K562 (cell line): ENCODE results near the gene R3HDM2. TPM values are rescaled to one million over a fixed set of nuclear protein-coding genes. Genes with fewer than 3 reads are reported as not detected.
A peak's percentile ranks its signal among the peaks of the same experiment; 100 is the strongest.

Experiments
- BRCA1 ChIP-seq, 2 experiments: fragments of 450-650 bp in 1 of 2; sonication (generic) in 1 of 2; formaldehyde crosslinking in 1 of 2; IDR thresholded peaks; 2 replicates each; pipeline versions ENCODE4 v1.5.0 to v1.6.1; 2017 to 2020; ENCODE audit warnings: mild to moderate bottlenecking in 1 of 2, missing genetic modification reagents in 1 of 2
- ELF4 ChIP-seq: fragments of 450-650 bp; formaldehyde crosslinking; IDR thresholded peaks from 2 replicates; pipeline ENCODE4 v1.4.0; 2022; ENCODE audit warnings: missing genetic modification characterization
- FOXK1 ChIP-seq: sonication (generic); formaldehyde crosslinking; IDR thresholded peaks from 2 replicates; pipeline ENCODE4 v1.8.0; 2022; ENCODE audit warnings: missing genetic modification reagents, mild to moderate bottlenecking, borderline replicate concordance
- FOXP1 ChIP-seq: sonication (generic); formaldehyde crosslinking; IDR thresholded peaks from 2 replicates; pipeline ENCODE4 v1.8.0; 2022; ENCODE audit warnings: mild to moderate bottlenecking, missing genetic modification reagents
- HDAC1 ChIP-seq, 2 experiments: fragments of 450-650 bp; IDR thresholded peaks; 2 replicates each; pipeline ENCODE4 v1.6.1; 2016 to 2017; ENCODE audit warnings: inconsistent platforms in 1 of 2, mild to moderate bottlenecking in 1 of 2, moderate library complexity in 1 of 2
- KLF1 ChIP-seq: fragments of 450-650 bp; IDR thresholded peaks from 2 replicates; pipeline ENCODE4 v1.6.1; 2016; ENCODE audit warnings: missing genetic modification characterization, missing compliant biosample characterization
- PHB2 ChIP-seq: fragments of 450-650 bp; IDR thresholded peaks from 2 replicates; pipeline ENCODE4 v1.6.1; 2017; ENCODE audit warnings: low read depth
- STAT5A ChIP-seq: IDR thresholded peaks from 2 replicates; pipeline ENCODE4 v1.6.1; 2012; ENCODE audit warnings: low read length, inconsistent platforms, borderline replicate concordance
- TCF15 ChIP-seq: fragments of 250-450 bp; sonication (Bioruptor Pico); IDR thresholded peaks from 2 replicates; pipeline ENCODE4 v1.8.0; 2022; ENCODE audit warnings: moderate library complexity, mild to moderate bottlenecking, inconsistent platforms
- TEAD1 ChIP-seq, 2 experiments: fragments of 450-650 bp in 1 of 2; sonication (generic) in 1 of 2; formaldehyde crosslinking; IDR thresholded peaks; 2 replicates each; pipeline versions ENCODE4 v1.4.0 to v1.8.0; 2020 to 2022; ENCODE audit warnings: mild to moderate bottlenecking in 2 of 2, missing genetic modification reagents in 1 of 2
- U2AF1 ChIP-seq: fragments of 200-400 bp; formaldehyde crosslinking; optimal IDR thresholded peaks from 2 replicates; pipeline ENCODE3; 2017; ENCODE audit warnings: mild to moderate bottlenecking, low read depth, low read length, moderate library complexity
- ZNF133 ChIP-seq: fragments of 250-450 bp; sonication (Bioruptor Pico); IDR thresholded peaks from 2 replicates; pipeline ENCODE4 v1.4.0; 2020; ENCODE audit warnings: mild to moderate bottlenecking
- ZNF143 ChIP-seq: sonication (generic); formaldehyde crosslinking; IDR thresholded peaks from 2 replicates; pipeline ENCODE4 v1.9.0; 2022; ENCODE audit warnings: mild to moderate bottlenecking, missing genetic modification reagents
- ZNF395 ChIP-seq: fragments of 200-800 bp; sonication (Bioruptor generic); IDR thresholded peaks from 2 replicates; pipeline ENCODE4 v1.6.1; 2017; ENCODE audit warnings: missing genetic modification characterization, missing compliant biosample characterization
- ZNF449 ChIP-seq: fragments of 250-450 bp; sonication (Bioruptor Pico); IDR thresholded peaks from 2 replicates; pipeline ENCODE4 v1.8.0; 2022; ENCODE audit warnings: moderate library complexity, mild to moderate bottlenecking, inconsistent platforms
- polyA plus RNA-seq, 8 experiments: library from polyadenylated mRNA; depleted of rRNA in 4 of 8; stranded (reverse) in 5 of 8; unstranded in 3 of 8; fragments of >200 nt; fragmentation: Nextera tagmentation in 2 of 8; fragmentation: Illumina TruSeq in 1 of 8; extraction: Ambion mirVana in 2 of 8; extraction: Trizol in 1 of 8; gene quantifications; 2 replicates each; pipeline versions ENCODE4 v1.2.1 to v1.2.3, GENCODE V29; 2011 to 2014; ENCODE audit warnings: inconsistent platforms in 1 of 8, missing spikeins in 1 of 8
- total RNA-seq, 7 experiments: library from RNA; depleted of rRNA in 6 of 7; stranded (reverse); fragments of >200 nt in 6 of 7; fragmentation: Illumina TruSeq in 2 of 7; extraction: Trizol in 2 of 7; gene quantifications; 2 replicates each; pipeline versions ENCODE4 v1.2.1 to v1.2.3, GENCODE V29; 2011 to 2021; ENCODE audit warnings: low replicate concordance in 1 of 7
- TF ChIP-seq, protein P1 (sequence below): fragments of 250-450 bp; sonication (Bioruptor Pico); IDR thresholded peaks from 2 replicates; pipeline ENCODE4 v1.5.0; 2021; ENCODE audit warnings: mild to moderate bottlenecking, moderate library complexity
- TF ChIP-seq, protein P2 (sequence below): fragments of 250-450 bp; sonication (Bioruptor Pico); IDR thresholded peaks from 2 replicates; pipeline ENCODE4 v1.4.0; 2020; ENCODE audit warnings: mild to moderate bottlenecking
- TF ChIP-seq, protein P3 (sequence below): fragments of 250-450 bp; sonication (Bioruptor Pico); IDR thresholded peaks from 2 replicates; pipeline ENCODE4 v1.8.0; 2021; ENCODE audit warnings: borderline replicate concordance, mild to moderate bottlenecking, moderate library complexity; ENCODE audit not compliant: poor library complexity, severe bottlenecking

Gene R3HDM2
- total and polyA plus RNA-seq, 9 of the 15 experiments (the other 6 are each of a cell fraction or from before 2014, with no cell fraction given): 3.3 to 18.8 (median 9.0) TPM

DNA sequence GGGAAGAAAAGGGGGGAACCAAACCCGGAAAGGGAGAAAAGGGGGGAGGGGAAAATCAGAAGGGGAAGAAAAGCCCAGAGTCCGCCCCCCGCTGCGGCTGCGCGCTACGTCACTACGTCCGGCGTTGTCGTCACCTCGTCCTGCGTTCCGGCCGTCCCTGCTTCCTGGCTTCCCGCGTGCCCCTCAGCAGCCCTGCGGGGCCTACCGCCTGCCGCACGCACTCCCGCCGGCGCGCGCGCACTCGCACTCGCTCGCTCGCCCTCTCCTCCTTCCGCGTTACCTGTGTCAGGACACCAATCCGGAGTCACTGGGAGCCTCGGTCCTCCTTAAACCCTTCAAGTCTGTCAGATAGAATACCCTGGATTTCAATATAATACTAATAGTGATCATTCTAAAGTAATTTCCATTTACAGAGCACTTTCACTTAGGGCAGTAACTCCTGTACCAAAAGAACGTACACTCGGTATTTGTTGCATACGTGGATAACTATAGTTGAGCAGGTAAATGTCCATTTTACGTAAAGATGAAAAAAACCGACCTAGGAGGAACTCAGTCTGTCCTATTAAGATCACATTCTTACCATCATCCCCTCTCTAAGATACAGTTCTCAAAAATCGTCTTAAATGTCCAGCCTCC is at the start of gene R3HDM2 (continued):
- TF ChIP-seq, protein P1, sequence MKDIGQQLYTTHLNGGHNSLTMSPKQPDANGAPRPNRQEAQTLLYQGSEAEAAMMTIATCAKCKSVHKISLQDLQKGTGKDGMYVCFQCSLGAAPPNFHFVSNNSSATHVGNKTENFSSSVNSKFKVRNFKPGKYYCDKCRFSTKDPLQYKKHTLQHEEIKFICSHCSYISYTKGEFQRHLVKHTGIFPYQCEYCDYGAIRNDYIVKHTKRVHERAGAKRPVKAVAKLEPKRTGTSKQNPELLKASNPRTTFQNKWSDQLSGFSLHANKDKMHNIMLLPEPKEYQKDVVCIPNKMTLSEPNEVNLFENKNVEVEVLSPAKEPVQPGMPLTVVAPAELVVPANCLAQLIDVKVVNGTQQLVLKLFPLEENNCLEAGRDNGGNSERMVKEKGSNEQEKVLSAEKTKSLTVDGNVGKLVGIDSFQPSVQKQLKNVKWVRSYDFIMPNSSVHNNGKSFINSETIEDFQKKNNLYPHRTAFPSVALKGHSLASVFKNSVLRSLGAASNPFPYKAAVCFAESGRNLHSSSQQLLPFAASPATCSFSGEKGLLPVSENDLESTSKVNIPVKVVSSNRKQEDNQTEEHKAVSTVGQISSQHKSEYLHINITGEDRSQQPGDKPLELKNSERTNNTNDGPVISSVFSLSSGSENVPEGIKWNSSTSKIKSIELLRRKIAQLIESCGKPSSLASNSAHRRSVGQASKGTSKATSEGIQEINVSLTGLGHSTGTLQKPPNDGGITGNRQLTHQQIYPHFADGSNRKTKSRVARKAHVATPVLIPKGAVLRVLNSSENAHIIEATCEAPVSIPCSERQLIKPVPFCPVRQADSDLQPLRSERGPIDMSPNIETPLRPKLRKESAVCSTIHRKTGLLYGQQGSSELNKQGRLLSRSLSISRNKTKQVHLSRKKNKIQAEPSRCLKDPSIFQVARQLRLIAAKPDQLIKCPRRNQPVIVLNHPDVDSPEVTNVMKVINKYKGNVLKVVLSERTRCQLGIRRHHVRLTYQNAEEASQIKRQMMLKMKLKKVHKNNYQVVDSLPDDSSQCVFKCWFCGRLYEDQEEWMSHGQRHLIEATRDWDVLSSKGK (CRISPR knock-in tag): no peak
- no peak for TF ChIP-seq TCF15 (CRISPR knock-in tag)
- TF ChIP-seq ZNF449 (CRISPR knock-in tag): peak; percentile 43; the same call in 1 of the 2 replicates
- no peak for TF ChIP-seq BRCA1 (IDR thresholded peaks at IDR 0.05)
- TF ChIP-seq BRCA1 (CRISPR knock-in tag; IDR thresholded peaks at IDR 0.05): no peak
- peak; percentile 81; the same call in 1 of the 2 replicates for TF ChIP-seq ELF4 (CRISPR knock-in tag)
- no peak for TF ChIP-seq ZNF133 (CRISPR knock-in tag)
- no peak for TF ChIP-seq PHB2
- TF ChIP-seq ZNF395 (CRISPR knock-in tag): peak; percentile 89; the same call in 1 of the 2 replicates
- TF ChIP-seq KLF1 (tag): no peak
- TF ChIP-seq FOXP1: peak; percentile 99
- TF ChIP-seq ZNF143 (CRISPR knock-in tag): no peak
- TF ChIP-seq FOXK1 (CRISPR knock-in tag): peak; percentile 83; the same call in 1 of the 2 replicates
- TF ChIP-seq, protein P2, sequence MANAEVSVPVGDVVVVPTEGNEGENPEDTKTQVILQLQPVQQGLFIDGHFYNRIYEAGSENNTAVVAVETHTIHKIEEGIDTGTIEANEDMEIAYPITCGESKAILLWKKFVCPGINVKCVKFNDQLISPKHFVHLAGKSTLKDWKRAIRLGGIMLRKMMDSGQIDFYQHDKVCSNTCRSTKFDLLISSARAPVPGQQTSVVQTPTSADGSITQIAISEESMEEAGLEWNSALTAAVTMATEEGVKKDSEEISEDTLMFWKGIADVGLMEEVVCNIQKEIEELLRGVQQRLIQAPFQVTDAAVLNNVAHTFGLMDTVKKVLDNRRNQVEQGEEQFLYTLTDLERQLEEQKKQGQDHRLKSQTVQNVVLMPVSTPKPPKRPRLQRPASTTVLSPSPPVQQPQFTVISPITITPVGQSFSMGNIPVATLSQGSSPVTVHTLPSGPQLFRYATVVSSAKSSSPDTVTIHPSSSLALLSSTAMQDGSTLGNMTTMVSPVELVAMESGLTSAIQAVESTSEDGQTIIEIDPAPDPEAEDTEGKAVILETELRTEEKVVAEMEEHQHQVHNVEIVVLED: peak; percentile 98
- no peak for TF ChIP-seq STAT5A
- peak; percentile 46 to 92; a peak in 3 of 4 replicates for TF ChIP-seq TEAD1 (CRISPR knock-in tag; IDR thresholded peaks at IDR 0.05)
- TF ChIP-seq HDAC1 (IDR thresholded peaks at IDR 0.05): peak in 1 of 2 experiments; percentile 73; a peak in 1 of 4 replicates
- no peak for TF ChIP-seq U2AF1
- TF ChIP-seq, protein P3, sequence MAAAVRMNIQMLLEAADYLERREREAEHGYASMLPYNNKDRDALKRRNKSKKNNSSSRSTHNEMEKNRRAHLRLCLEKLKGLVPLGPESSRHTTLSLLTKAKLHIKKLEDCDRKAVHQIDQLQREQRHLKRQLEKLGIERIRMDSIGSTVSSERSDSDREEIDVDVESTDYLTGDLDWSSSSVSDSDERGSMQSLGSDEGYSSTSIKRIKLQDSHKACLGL (CRISPR knock-in tag): no peak
